Measurements from ENCODE around the gene CRB3.

CRB3 gene

GRCh38 chr19:6470173-6470572 is 6.1 kb downstream of the CRB3 start:
- H3K4me2 ChIP-seq (ENCODE audit: low read depth, low read length, poor library complexity, severe bottlenecking): no peak overlapping the region
- no peaks in the 10 kb centered on the region for H3K9me2 ChIP-seq (replicated peaks; ENCODE audit: insufficient read depth, low read length)
- H3K36me3 ChIP-seq (ENCODE audit: low read length): no peaks in the 10 kb centered on the region
- TF ChIP-seq CTCF (IDR thresholded peaks at IDR 0.05; ENCODE audit: insufficient read depth, low read length, poor library complexity, severe bottlenecking): no peak
- TF ChIP-seq EZH2phosphoT487 (conservative IDR thresholded peaks at IDR 0.05; ENCODE audit: low read length): no peak
- H3F3A ChIP-seq (ENCODE audit: insufficient read depth): no peaks in the 10 kb centered on the region
- H3K79me2 ChIP-seq (ENCODE audit: insufficient read depth, low read length): no peaks in the 10 kb centered on the region
- H3K4me3 ChIP-seq (ENCODE audit: insufficient read depth, low read length, poor library complexity, severe bottlenecking): no peak overlapping the region
- H3K27ac ChIP-seq (ENCODE audit: low read depth, low read length): no peak overlapping the region
- no peaks in the 10 kb centered on the region for H3K27me3 ChIP-seq (ENCODE audit: low read length)
- no peaks in the 10 kb centered on the region for H4K20me1 ChIP-seq (ENCODE audit: low read depth, low read length)
- H3K9me3 ChIP-seq (ENCODE audit: insufficient read depth, low read length): no peaks in the 10 kb centered on the region
- no peak overlapping the region for H2AFZ ChIP-seq (ENCODE audit: low read depth, low read length, severe bottlenecking)
- H3K9ac ChIP-seq (ENCODE audit: low read length): no peak overlapping the region

GRCh38 chr19:6471076-6471475 is 7.0 kb downstream of the CRB3 start:
- Histone ChIP-seq H3K9me3 (ENCODE audit: insufficient read depth, low read length) (no peaks in the 10 kb centered on the region), H3K36me3 (ENCODE audit: low read length) (no peaks in the 10 kb centered on the region), H3K4me2 (ENCODE audit: low read depth, low read length, poor library complexity, severe bottlenecking) (no peak overlapping the region), H3K27ac (ENCODE audit: low read depth, low read length) (no peak overlapping the region), H3K79me2 (ENCODE audit: insufficient read depth, low read length) (no peaks in the 10 kb centered on the region), H3F3A (ENCODE audit: insufficient read depth) (no peaks in the 10 kb centered on the region), H2AFZ (ENCODE audit: low read depth, low read length, severe bottlenecking) (no peak overlapping the region), H3K9ac (ENCODE audit: low read length) (no peak overlapping the region), H3K27me3 (ENCODE audit: low read length) (no peaks in the 10 kb centered on the region), H3K4me3 (ENCODE audit: insufficient read depth, low read length, poor library complexity, severe bottlenecking) (no peak overlapping the region), H3K9me2 (replicated peaks; ENCODE audit: insufficient read depth, low read length) (no peaks in the 10 kb centered on the region), H4K20me1 (ENCODE audit: low read depth, low read length) (no peaks in the 10 kb centered on the region)
- TF ChIP-seq EZH2phosphoT487 (conservative IDR thresholded peaks at IDR 0.05; ENCODE audit: low read length) (no peak), CTCF (IDR thresholded peaks at IDR 0.05; ENCODE audit: insufficient read depth, low read length, poor library complexity, severe bottlenecking) (no peak)

- no peak for TF ChIP-seq CTCF (IDR thresholded peaks at IDR 0.05; ENCODE audit: insufficient read depth, low read length, poor library complexity, severe bottlenecking)
- TF ChIP-seq EZH2phosphoT487 (conservative IDR thresholded peaks at IDR 0.05; ENCODE audit: low read length): no peak
- H3K27ac ChIP-seq (ENCODE audit: low read depth, low read length): no peak overlapping the region
- no peaks in the 10 kb centered on the region for H3K36me3 ChIP-seq (ENCODE audit: low read length)
- H3K79me2 ChIP-seq (ENCODE audit: insufficient read depth, low read length): no peaks in the 10 kb centered on the region
- no peak overlapping the region for H3K4me2 ChIP-seq (ENCODE audit: low read depth, low read length, poor library complexity, severe bottlenecking)
- no peaks in the 10 kb centered on the region for H3K27me3 ChIP-seq (ENCODE audit: low read length)
- H3F3A ChIP-seq (ENCODE audit: insufficient read depth): no peaks in the 10 kb centered on the region
- no peaks in the 10 kb centered on the region for H4K20me1 ChIP-seq (ENCODE audit: low read depth, low read length)
- H2AFZ ChIP-seq (ENCODE audit: low read depth, low read length, severe bottlenecking): no peak overlapping the region
- no peaks in the 10 kb centered on the region for H3K9me2 ChIP-seq (replicated peaks; ENCODE audit: insufficient read depth, low read length)
- no peaks in the 10 kb centered on the region for H3K9me3 ChIP-seq (ENCODE audit: insufficient read depth, low read length)
- no peak overlapping the region for H3K4me3 ChIP-seq (ENCODE audit: insufficient read depth, low read length, poor library complexity, severe bottlenecking)
- H3K9ac ChIP-seq (ENCODE audit: low read length): no peak overlapping the region
Observed at GRCh38 chr19:6472713-6473112, 8.6 kb downstream of the CRB3 start.

- H3K4me2 ChIP-seq (ENCODE audit: low read depth, low read length, poor library complexity, severe bottlenecking): no peak overlapping the region
- H3K9me2 ChIP-seq (replicated peaks; ENCODE audit: insufficient read depth, low read length): no peaks in the 10 kb centered on the region
- H3K27me3 ChIP-seq (ENCODE audit: low read length): no peaks in the 10 kb centered on the region
- H3K9ac ChIP-seq (ENCODE audit: low read length): no peak overlapping the region
- H4K20me1 ChIP-seq (ENCODE audit: low read depth, low read length): no peaks in the 10 kb centered on the region
- no peaks in the 10 kb centered on the region for H3F3A ChIP-seq (ENCODE audit: insufficient read depth)
- no peaks in the 10 kb centered on the region for H3K79me2 ChIP-seq (ENCODE audit: insufficient read depth, low read length)
- no peak overlapping the region for H2AFZ ChIP-seq (ENCODE audit: low read depth, low read length, severe bottlenecking)
- no peak overlapping the region for H3K27ac ChIP-seq (ENCODE audit: low read depth, low read length)
- TF ChIP-seq EZH2phosphoT487 (conservative IDR thresholded peaks at IDR 0.05; ENCODE audit: low read length) (no peak), CTCF (IDR thresholded peaks at IDR 0.05; ENCODE audit: insufficient read depth, low read length, poor library complexity, severe bottlenecking) (no peak)
- H3K4me3 ChIP-seq (ENCODE audit: insufficient read depth, low read length, poor library complexity, severe bottlenecking): no peak overlapping the region
- no peaks in the 10 kb centered on the region for H3K9me3 ChIP-seq (ENCODE audit: insufficient read depth, low read length)
- no peaks in the 10 kb centered on the region for H3K36me3 ChIP-seq (ENCODE audit: low read length)
Observed at GRCh38 chr19:6473647-6474046, 9.6 kb downstream of the CRB3 start.
